Hepatocyte (in vitro differentiated cells): ENCODE measurements around the gene CSF3.

ENCODE experiments used
- CTCF ChIP-seq: fragments of 200-600 bp; sonication (generic); IDR thresholded peaks from 2 replicates; pipeline ENCODE4 v1.5.1; 2016; ENCODE audit warnings: antibody characterized with exemption, mild to moderate bottlenecking; ENCODE audit not compliant: poor library complexity
- EZH2phosphoT487 ChIP-seq: fragments of 200-600 bp; sonication (generic); IDR thresholded peaks from one replicate; pipeline ENCODE4 v1.6.1; 2018; ENCODE audit warnings: antibody characterized with exemption, mild to moderate bottlenecking, low read depth, moderate library complexity; ENCODE audit not compliant: unreplicated experiment, severe bottlenecking

- no peak for TF ChIP-seq CTCF
- no peak for TF ChIP-seq EZH2phosphoT487
Observed at GRCh38 chr17:40021451-40021971, 6.3 kb downstream of the CSF3 start.
